GM21723 (cell line): ENCODE measurements around the gene THOC2.
"Not testable (repeated sequence)": the region's sequence is repeated elsewhere in the genome, so short reads cannot be mapped to it uniquely, and the experiment has no call there.

Experiments used
- ATAC-seq: cut with Tn5 transposase; IDR thresholded peaks from one replicate; pipeline ENCODE4 v1.9.1; 2021; ENCODE audit warnings: mild to moderate bottlenecking, moderate library complexity; ENCODE audit not compliant: unreplicated experiment

The THOC2 gene

DNA sequence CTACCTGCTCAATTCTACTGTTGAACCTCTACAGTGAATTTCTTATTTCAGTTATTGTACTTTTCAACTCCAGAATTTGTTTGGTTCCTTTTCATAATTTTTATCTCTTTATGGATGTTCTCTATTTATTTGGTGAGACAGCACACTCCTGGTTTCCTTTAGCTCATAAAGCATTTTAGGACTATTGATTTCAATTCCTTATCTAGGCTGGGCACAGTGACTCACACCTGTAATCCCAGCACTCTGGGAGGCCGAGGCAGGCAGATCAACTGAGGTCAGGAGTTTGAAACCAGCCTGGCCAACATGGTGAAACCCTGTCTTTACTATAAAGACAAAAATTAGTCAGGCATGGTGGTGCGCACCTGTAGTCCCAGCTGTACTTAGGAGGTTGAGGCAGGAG, 57.7 kb downstream of the THOC2 start:
- no peak for ATAC-seq

DNA sequence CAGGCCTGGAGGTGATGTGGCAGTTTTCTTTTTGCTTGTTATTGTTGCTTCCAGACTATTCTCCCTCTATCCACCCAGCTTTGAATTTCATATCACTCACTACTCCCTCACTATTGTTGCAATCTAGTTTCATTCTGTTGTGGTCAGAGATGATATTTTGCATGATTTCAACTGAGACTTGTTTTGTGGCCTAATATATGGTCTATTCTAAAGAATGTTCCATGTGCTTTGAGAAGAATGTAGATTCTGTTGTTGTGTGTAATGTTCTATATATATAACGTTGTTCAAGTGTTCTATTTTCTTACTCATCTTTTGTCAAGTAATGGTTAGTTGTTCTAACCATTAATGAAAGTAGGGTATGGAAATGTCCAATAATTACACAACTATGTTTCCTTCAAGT, 59.0 kb downstream of the THOC2 start:
- no peak for ATAC-seq

DNA sequence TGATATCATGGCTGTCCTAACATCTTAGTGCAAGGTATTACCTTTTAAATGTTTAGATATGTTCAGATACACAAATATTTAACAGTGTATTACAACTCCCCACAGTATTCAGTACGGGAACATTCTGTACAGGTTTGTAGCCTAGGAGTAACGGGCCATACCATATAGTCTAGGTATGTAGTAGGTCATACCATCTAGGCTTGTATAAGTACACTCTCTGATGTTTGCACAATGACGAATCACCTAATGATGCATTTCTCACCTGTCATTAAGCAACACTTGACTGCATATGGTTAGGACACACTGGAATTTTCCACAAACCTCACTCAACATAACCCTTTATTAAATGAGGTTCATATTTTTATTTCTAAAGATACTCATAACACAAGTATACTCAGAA, 67.7 kb downstream of the THOC2 start:
- no peak for ATAC-seq

DNA sequence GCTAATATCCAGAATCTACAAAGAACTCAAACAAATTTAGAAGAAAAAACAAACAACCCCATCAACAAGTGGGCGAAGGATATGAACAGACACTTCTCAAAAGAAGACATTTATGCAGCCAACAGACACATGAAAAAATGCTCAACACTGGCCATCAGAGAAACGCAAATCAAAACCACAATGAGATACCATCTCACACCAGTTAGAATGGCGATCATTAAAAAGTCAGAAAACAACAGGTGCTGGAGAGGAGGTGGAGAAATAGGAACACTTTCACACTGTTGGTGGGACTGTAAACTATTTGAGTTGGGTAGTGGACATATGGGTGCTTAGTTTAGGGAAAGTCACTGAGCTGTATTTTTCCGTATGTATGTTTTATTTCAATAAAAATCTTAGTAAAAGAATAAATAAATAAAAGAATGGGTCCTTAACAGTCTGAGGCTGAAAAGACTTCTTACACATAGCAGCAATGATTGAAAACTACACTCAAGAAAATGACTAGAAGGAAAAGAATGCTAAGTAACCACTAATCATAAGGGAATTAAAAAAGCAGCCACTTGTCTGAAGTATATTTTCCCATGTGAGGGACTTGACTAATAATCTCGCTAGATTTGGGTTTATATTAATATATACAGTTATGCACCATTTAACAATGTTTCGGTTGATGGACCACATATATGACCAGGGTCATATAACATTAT, 68.2 kb downstream of the THOC2 start:
- not testable (repeated sequence) for ATAC-seq

DNA sequence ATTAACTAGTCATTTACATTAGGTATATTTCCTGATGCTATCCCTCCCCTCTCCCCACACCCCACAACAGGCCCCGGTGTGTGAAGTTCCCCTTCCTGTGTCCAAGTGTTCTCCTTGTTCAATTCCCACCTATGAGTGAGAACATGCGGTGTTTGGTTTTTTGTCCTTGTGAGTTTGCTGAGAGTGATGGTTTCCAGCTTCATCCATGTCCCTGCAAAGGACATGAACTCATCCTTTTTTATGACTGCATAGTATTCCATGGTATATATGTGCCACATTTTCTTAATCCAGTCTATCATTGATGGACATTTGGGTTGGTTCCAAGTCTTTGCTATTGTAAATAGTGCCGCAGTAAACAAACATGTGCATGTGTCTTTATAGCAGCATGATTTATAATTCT, 69.1 kb downstream of the THOC2 start:
- not testable (repeated sequence) for ATAC-seq

DNA sequence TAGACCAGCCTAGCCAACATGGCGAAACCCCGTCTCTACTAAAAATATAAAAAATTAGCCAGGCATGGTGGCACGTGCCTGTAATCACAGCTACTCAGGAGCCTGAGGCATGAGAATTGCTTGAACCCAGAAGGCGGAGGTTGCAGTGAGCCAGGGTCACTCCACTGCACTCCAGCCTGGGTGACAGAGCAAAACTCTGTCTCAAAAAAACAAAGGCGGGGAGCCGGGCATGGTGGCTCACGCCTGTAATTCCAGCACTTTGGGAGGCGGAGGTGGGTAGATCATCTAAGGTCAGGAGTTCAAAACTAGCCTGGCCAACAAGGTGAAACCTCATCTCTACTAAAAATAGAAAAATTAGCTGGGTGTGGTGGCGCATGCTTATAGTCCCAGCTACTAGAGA, 76.3 kb downstream of the THOC2 start:
- ATAC-seq, result not testable (repeated sequence)

DNA sequence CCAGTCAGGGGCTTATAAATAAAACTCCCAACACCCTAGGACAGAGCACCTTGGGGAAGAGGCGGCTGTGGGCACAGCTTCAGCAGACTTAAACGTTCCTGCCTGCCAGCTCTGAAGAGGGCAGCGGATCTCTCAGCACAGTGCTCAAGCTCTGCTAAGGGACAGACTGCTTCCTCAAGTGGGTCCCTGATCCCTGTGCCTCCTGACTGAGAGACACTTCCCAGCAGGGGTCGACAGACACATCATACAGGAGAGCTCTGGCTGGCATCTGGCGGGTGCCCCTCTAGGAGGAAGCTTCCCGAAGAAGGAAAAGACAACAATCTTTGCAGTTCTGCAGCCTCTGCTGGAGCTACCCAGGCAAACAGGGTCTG, 84.1 kb downstream of the THOC2 start:
- ATAC-seq, result not testable (repeated sequence)

DNA sequence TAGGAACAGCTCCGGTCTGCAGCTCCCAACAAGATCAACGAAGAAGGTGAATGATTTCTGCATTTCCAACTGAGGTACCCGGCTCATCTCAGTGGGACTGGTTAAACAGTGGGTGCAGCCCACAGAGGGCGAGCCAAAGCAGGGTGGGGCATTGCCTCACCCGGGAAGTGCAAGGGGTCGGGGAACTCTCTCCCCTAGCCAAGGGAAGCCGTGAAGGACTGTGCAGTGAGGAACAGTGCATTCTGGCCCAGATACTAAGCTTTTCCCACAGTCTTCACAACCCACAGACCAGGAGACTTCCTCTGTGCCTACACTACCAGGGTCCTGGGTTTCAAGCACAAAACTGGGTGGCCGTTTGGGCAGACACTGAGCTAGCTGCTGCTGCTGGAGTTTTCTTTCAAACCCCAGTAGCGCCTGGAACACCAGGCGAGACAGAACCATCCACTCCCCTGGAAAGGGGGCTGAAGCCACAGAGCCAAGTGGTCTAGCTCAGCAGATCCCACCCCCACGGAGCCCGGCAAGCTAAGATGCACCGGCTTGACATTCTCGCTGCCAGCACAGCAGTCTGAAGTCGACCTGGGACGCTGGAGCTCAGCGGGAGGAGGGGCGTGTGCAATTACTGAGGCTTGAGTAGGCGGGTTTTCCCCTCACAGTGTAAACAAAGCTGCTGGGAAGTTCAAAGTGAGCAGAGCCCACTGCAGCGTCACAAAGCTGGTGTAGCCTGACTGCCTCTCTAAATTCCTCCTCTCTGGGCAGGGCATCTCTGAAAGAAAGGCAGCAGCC, 84.6 kb downstream of the THOC2 start:
- no peak for ATAC-seq

DNA sequence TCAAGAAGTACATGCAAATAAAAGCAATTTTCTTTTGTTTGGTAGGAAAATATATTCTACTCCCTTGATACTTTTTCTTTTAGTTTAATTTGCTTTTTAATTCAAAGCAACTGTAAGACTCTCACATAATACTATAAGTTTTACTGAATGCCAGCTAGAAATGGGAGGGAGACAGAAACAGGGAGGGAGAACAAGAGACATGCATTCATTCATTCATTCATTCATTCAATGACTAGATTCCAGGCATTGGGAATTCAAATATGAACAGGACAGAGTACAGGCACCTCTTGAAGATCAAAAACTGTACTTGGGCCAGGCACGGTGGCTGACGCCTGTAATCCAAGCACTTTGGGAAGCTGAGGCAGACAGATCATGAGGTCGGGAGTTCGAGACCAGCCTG, 85.6 kb downstream of the THOC2 start:
- ATAC-seq, result no peak

DNA sequence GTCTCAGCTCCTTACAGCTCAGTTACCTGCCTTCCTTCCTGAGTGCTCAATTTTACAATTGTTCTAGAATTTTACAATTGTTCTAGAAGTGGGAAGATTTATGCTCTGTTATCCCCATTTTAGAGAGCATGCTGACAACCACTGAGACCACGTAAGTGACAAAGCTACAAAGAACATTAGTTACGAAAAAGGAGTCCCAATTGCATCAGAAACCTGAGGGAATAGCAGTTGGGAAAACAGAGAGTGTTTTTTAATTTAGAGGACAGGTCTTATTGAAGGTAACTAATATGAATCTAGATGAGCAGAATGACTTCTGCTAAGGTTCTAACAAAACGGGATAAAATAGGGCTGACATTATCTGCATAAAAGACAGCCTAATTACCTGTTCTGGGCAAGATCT, 103.3 kb downstream of the THOC2 start:
- no peak for ATAC-seq

DNA sequence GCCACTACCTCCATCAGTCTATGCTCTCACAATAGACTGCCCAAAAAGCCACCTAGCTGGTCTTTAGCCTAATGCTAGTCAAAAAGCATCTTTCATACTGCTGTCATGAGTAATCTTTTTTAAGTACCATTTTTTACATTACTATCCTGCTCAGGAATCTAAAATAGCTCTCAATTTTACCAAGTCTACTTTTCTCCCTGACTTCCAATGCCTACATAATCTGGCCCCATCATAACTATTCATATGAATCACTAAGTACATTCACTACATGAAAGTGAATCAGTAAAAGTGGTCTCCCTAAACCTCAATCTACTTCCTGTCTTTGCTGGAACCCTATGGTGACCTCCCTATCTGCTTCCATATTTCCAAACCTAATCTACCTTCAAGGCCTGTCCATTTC, 105.9 kb downstream of the THOC2 start:
- ATAC-seq, result no peak

DNA sequence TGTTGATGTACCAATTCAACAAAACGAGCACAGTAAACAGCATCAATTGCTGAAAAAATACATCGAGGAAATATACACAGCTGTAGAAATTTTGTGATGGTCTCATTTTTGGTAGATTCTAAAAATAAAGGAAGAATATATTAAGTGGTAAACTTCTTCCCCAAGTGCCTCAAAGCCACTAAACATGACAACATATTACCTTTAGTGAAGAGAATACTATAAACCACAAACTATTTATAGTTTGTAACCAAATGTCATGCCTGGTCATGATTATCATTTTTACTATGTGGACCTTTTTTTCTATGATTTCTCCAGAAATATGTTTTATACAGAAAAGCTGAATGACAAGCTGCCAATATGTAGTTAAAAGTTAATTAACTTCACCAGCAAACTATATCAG, 106.9 kb downstream of the THOC2 start:
- ATAC-seq, result no peak

DNA sequence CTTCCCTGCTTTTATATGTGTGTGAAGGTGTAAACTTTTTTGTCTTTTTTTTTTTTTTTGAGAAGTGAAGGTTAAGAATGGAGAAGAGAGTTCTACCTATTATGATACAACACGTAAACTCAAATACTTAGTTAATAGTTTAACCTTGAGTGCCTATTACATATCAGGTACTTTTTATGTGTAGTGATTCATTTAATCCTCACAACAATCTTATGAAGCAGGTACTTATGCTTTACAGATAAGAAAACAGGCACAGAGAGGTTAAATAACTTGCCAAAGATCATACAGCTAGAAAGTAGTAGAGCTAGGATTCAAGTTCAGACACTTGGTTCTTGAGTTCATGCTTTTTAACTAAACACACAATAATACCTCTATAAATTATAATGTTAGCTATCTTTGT, 107.4 kb downstream of the THOC2 start:
- no peak for ATAC-seq

DNA sequence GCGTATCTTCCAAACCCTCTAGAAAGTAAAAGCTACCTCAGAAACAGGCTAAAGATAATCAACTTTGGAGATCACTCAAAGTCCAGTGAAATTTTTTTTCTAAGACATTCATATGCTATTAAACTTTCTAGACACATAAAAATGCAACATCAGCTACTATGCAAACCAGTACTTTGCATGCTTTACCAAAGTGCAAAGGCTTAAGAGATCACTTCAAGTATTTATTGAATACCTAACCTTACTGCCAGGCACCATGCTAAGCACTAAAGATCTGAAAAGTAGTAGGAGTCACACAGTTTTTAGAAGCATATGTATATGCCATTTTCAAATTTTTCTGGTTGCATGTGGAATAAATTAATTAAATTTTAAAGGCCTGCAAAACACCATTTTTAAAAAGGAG, 115.8 kb downstream of the THOC2 start:
- no peak for ATAC-seq

DNA sequence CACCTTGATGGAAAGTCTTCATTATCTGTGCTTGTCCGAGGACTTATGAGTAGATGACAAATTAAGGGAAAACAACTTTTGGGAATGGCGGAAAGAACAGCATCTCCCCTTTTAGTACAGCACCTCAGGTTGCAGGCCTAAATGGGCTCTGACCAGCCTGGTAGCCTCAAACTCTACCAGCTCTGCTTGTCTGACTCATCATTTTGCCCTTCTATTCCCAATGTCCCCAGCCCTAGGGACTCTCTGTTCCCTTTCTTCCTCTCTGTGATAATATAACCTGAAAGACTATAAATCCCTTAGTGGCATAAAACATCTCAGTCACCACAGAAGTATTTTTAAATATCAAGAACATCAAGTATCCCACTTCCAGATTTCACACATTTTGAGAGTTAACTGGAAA, 121.9 kb downstream of the THOC2 start:
- ATAC-seq, result no peak

DNA sequence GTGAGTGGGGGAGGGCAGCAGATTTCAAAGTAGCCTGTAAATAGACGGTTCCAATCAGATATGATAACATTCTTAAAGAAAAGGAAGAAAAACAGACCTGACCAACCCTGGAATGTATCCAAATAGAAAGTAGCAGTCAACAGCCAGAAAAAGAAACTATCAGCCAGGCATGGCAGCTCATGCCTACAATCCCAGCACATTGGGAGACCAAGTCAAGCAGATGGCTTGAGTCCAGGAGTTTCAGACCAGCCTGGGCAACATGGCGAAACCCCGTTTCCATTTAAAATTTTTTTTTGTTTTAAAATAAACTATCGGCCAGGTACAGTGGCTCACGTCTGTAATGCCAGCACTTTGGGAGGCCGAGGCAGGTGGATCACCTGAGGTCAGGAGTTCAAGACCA, 125.0 kb downstream of the THOC2 start:
- no peak for ATAC-seq

DNA sequence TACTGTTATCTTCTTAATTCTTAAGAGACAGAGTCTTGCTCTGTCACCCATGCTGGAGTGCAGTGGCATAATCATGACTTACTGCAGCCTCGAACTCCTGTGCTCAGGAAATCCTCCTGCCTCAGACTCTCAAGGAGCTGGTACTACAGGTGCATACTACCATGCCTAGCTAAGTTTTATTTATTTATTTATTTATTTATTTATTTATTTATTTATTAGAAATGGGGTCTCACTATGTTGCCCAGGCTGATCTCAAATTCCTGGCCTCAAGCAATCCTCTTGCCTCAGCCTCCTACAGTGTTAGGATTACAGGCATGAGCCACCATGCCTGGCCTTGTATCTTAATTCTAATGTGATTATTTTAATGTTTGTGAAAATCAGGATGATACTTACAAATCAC, 125.6 kb downstream of the THOC2 start:
- no peak for ATAC-seq

DNA sequence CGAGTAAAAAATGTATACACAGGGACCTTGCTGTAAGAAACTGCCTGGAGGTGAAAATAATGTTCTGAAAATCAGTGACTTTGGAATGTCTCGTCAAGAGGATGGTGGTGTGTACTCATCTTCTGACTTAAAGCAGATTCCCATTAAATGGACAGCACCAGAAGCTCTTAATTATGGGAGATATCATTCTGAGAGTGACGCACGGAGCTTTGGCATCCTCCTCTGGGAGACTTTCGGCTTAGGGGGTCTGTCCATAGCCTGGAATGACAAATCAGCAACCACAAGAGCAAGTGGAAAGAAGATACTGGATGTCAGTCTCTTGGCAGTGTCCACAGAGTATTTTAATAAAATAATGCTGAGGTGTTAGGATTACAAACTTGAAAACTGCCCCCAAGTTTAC, 129.4 kb downstream of the THOC2 start:
- no peak for ATAC-seq

DNA sequence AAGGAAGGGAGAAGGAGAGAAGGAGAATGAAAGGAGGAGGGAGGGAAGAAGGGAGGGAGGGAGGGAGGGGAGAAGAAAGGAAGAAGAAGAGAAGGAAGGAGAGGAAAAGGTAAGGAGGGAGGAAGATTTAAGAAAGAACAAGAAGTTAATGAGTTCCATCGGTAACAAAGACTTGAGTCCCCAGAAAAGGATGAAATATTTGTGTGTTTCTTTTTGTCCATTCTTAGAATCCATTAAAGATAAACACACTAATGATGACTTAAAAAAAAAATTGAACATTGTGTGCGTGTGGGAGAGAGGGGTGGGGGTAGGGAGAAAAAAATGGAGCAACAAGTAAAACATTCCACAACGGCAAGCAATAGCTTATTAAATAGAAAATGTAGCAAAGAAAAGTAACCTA, 131.4 kb downstream of the THOC2 start:
- ATAC-seq, result no peak

DNA sequence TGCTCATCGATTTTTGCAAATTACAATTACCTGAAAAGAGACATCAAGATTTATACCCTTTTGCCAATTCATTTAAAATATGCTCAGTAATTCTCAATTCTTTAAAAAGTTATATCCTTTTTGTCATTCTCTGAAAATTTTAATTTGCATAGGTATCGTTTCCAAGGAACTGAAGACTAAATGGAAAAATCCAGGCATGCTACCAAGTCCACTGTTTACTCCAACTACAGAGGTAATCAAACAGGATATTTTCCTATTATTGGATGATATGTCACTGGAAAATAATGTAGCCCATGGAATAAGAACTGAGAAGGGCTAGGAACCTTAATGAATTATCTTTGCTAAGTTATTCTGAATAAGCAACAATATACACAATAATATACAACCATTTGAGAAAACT, 132.7 kb downstream of the THOC2 start:
- no peak for ATAC-seq

DNA sequence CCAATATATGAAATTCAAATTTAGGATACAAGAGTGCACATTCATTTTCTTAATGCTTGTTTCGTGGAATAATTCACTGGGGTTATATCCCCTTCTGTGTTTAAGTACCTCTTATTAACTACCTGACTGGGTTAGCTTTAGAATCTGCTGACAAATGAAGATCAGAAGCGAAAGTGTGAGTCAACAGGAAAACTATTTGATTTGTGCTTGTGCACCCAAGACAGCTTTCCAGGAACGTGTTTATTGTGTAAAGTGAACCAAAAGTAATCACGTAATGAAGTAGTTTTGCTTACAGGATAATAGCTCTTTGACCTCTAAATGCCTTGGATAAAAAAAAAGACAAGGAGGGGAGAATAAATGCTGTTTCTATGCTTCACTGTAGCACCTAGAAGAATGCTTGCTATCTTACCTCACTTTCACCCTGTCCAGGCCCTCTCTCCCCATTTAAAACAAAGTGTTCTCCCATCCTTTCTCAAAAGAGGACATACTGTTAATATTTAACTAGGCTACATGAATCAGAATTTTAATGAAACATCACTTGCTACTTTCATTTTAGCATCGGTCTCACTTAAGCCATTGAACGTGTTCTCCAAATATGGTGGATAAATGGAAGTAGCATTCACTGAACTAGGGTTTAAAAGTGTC, 141.9 kb downstream of the THOC2 start:
- no peak for ATAC-seq

DNA sequence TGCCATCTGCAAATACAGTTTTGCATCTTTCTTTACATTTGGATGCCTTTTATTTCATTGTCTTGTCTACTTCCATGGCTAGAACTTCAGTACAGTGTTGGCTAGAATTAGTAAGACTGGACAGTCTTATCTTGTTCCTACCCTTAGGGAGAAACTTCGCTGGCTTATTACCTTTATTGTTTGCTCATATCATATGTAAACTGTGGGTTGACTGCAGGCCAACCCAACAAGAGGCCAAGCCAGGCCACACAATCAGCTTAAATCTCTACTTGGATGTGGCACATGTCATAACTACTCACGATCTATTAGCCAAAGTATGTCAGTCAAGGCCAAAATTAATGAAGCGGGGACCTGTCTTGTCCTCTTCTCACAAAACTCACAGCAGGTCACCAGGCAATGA, 144.1 kb downstream of the THOC2 start:
- ATAC-seq, result no peak
